Esophagus squamous epithelium (tissue), 5 donors: ENCODE results near the gene TRPC3. TPM values are rescaled to one million over a fixed set of nuclear protein-coding genes. Genes with fewer than 3 reads are reported as not detected.

ENCODE experiments used
- DNase-seq: peaks from one replicate; lab custom pipeline; 2025; lab: John Stamatoyannopoulos, UW
- H3K27ac ChIP-seq, 4 donors: fragments of 200-600 bp; sonication (generic); one replicate each; pipeline ENCODE4 v1.5.1; 2016 to 2019; ENCODE audit warnings: mild to moderate bottlenecking in 1 of 4
- H3K27me3 ChIP-seq, 4 donors: fragments of 200-600 bp; sonication (generic); 1 replicate in 3 of 4; 2 replicates in 1 of 4; pipeline versions ENCODE4 v1.5.1 to v1.6.0; 2017 to 2021; ENCODE audit warnings: antibody characterized with exemption in 1 of 4
- H3K36me3 ChIP-seq, 3 donors: fragments of 200-600 bp; sonication (generic); one replicate each; pipeline ENCODE4 v1.5.1; 2016 to 2019
- H3K4me1 ChIP-seq, 3 donors: fragments of 200-600 bp; sonication (generic); one replicate each; pipeline ENCODE4 v1.5.1; 2017 to 2019
- H3K4me3 ChIP-seq, 4 donors: fragments of 200-600 bp; sonication (generic); 1 replicate in 3 of 4; 2 replicates in 1 of 4; pipeline ENCODE4 v1.5.1; 2016 to 2019; ENCODE audit warnings: mild to moderate bottlenecking in 2 of 4, moderate library complexity in 1 of 4
- H3K9me3 ChIP-seq, 3 donors: fragments of 200-600 bp; sonication (generic); one replicate each; pipeline ENCODE4 v1.5.1; 2016 to 2019
- CTCF ChIP-seq, 6 experiments: fragments of 450-650 bp in 4 of 6; fragments of 200-600 bp in 2 of 6; sonication (generic) in 2 of 6; IDR thresholded peaks; one replicate each; pipeline ENCODE4 v1.5.1; 2016 to 2019; ENCODE audit warnings: antibody characterized with exemption in 6 of 6, mild to moderate bottlenecking in 4 of 6, moderate library complexity in 4 of 6
- POLR2A ChIP-seq, 4 donors: fragments of 450-650 bp; IDR thresholded peaks; one replicate each; pipeline ENCODE4 v1.6.1; 2017; ENCODE audit warnings: antibody characterized with exemption in 4 of 4, mild to moderate bottlenecking in 4 of 4, moderate library complexity in 3 of 4
- WGBS, 2 donors: methylation state at CpG; one replicate each; pipeline ENCODE4 v1.1.5; 2018; 5-methylcytosine and 5-hydroxymethylcytosine counted together
- intact Hi-C: fragments of 100-400 bp; cut with DNase I; formaldehyde crosslinking; loops from one replicate; pipeline ENCODE4 v1.15.0; 2022
- total RNA-seq, 4 donors: library from RNA; depleted of rRNA; stranded (reverse); fragments of >200 nt; gene quantifications; one replicate each; pipeline ENCODE4 v1.1.0, GENCODE V29; 2016
- donor health status: DM: yes; HTN: yes; CAD: no.

Gene TRPC3
- total RNA-seq, 4 donors from 2014 or later: 0.09 to 0.19 TPM; not detected in 2

GRCh38 chr4:121960818-121961217 is 9.0 kb upstream of the TRPC3 start:
- H3K36me3 ChIP-seq: no peaks in the 10 kb centered on the region
- no peaks in the 10 kb centered on the region for H3K9me3 ChIP-seq
- intact Hi-C loops: no loop called here
- TF ChIP-seq CTCF (IDR thresholded peaks at IDR 0.05): no peak
- TF ChIP-seq POLR2A (IDR thresholded peaks at IDR 0.05): no peak
- H3K4me3 ChIP-seq: no peak overlapping the region
- peaks cover 0 to 25% (median 0%) of the 10 kb centered on the region in 4 donors for H3K27me3 ChIP-seq
- no peak for DNase-seq
- 35 to 42% methylated on average over 1 of the region's 1 CpG for WGBS, 2 donors
- H3K27ac ChIP-seq: no peak overlapping the region
- no peaks in the 10 kb centered on the region for H3K4me1 ChIP-seq

- H3K9me3 ChIP-seq: no peaks in the 10 kb centered on the region
- H3K4me1 ChIP-seq: no peaks in the 10 kb centered on the region
- H3K36me3 ChIP-seq: no peaks in the 10 kb centered on the region
- H3K27me3 ChIP-seq: peaks cover 0 to 34% (median 0%) of the 10 kb centered on the region in 4 donors
- WGBS, 2 donors: 58 to 76% methylated on average over 2 of the region's 2 CpGs
- DNase-seq: no peak
- H3K4me3 ChIP-seq: no peak overlapping the region
- intact Hi-C loops: no loop called here
- no peak overlapping the region for H3K27ac ChIP-seq
- no peak for TF ChIP-seq POLR2A (IDR thresholded peaks at IDR 0.05)
- TF ChIP-seq CTCF (IDR thresholded peaks at IDR 0.05): no peak
Measured at GRCh38 chr4:121958777-121959176, 6.9 kb upstream of the TRPC3 start.

GRCh38 chr4:121957266-121957665 is 5.4 kb upstream of the TRPC3 start:
- WGBS, 2 donors: 87 to 89% methylated on average over 3 of the region's 3 CpGs
- intact Hi-C loops: no loop called here
- H3K4me1 ChIP-seq: peaks cover 0 to 1% (median 0%) of the 10 kb centered on the region in 3 donors
- no peaks in the 10 kb centered on the region for H3K36me3 ChIP-seq
- no peak for TF ChIP-seq CTCF (IDR thresholded peaks at IDR 0.05)
- TF ChIP-seq POLR2A (IDR thresholded peaks at IDR 0.05): no peak
- no peak for DNase-seq
- no peak overlapping the region for H3K27ac ChIP-seq
- peaks cover 0 to 50% (median 3%) of the 10 kb centered on the region in 4 donors for H3K27me3 ChIP-seq
- H3K4me3 ChIP-seq: no peak overlapping the region
- no peaks in the 10 kb centered on the region for H3K9me3 ChIP-seq

- no peaks in the 10 kb centered on the region for H3K9me3 ChIP-seq
- H3K4me3 ChIP-seq: no peak overlapping the region
- no peaks in the 10 kb centered on the region for H3K36me3 ChIP-seq
- peaks cover 7 to 27% (median 10%) of the 10 kb centered on the region in 3 donors for H3K4me1 ChIP-seq
- no peak for DNase-seq
- TF ChIP-seq CTCF (IDR thresholded peaks at IDR 0.05): no peak
- no peak for TF ChIP-seq POLR2A (IDR thresholded peaks at IDR 0.05)
- no peak overlapping the region for H3K27ac ChIP-seq
- intact Hi-C loops: no loop called here
- H3K27me3 ChIP-seq: peaks cover 0 to 84% (median 6%) of the 10 kb centered on the region in 4 donors
Measured at GRCh38 chr4:121953860-121954259, 2.0 kb upstream of the TRPC3 start.

GRCh38 chr4:121952290-121952689 is 430 bp upstream of the TRPC3 start:
- Histone ChIP-seq H3K4me3 (peak overlapping the region in 3 of 4 donors; percentile 42 to 71 (median 62)), H3K9me3 (no peaks in the 10 kb centered on the region), H3K36me3 (no peaks in the 10 kb centered on the region), H3K27ac (no peak overlapping the region), H3K27me3 (peaks cover 0 to 83% (median 6%) of the 10 kb centered on the region in 4 donors), H3K4me1 (peaks cover 7 to 27% (median 10%) of the 10 kb centered on the region in 3 donors)
- intact Hi-C loops: no loop called here
- TF ChIP-seq POLR2A (IDR thresholded peaks at IDR 0.05): no peak
- TF ChIP-seq CTCF (IDR thresholded peaks at IDR 0.05): no peak
- WGBS, 2 donors: 39 to 49% methylated on average over 7 of the region's 7 CpGs
- no peak for DNase-seq
